Keratinocyte (primary cell): ENCODE results near the gene TMEM100.

Source experiments
- EZH2 ChIP-seq: IDR thresholded peaks from one replicate; pipeline ENCODE4 v1.6.1; 2012; ENCODE audit warnings: inconsistent platforms, mild to moderate bottlenecking, low read length, moderate library complexity
- TF ChIP-seq, protein P1 (sequence below), 3 experiments: IDR thresholded peaks in 1 of 3; conservative IDR thresholded peaks in 1 of 3; optimal IDR thresholded peaks in 1 of 3; 2 replicates in 2 of 3; 3 replicates in 1 of 3; pipeline versions ENCODE3 to v1.5.1; 2011; ENCODE audit warnings: low read length in 3 of 3, mild to moderate bottlenecking in 3 of 3, moderate library complexity in 2 of 3, control low read depth in 1 of 3, inconsistent platforms in 1 of 3; ENCODE audit not compliant: insufficient read depth in 2 of 3; ENCODE audit errors: extremely low read depth in 1 of 3

GRCh38 chr17:55765472-55765871 lies 42.8 kb upstream of the TMEM100 start:
- TF ChIP-seq, protein P1, sequence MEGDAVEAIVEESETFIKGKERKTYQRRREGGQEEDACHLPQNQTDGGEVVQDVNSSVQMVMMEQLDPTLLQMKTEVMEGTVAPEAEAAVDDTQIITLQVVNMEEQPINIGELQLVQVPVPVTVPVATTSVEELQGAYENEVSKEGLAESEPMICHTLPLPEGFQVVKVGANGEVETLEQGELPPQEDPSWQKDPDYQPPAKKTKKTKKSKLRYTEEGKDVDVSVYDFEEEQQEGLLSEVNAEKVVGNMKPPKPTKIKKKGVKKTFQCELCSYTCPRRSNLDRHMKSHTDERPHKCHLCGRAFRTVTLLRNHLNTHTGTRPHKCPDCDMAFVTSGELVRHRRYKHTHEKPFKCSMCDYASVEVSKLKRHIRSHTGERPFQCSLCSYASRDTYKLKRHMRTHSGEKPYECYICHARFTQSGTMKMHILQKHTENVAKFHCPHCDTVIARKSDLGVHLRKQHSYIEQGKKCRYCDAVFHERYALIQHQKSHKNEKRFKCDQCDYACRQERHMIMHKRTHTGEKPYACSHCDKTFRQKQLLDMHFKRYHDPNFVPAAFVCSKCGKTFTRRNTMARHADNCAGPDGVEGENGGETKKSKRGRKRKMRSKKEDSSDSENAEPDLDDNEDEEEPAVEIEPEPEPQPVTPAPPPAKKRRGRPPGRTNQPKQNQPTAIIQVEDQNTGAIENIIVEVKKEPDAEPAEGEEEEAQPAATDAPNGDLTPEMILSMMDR (optimal IDR thresholded peaks at IDR 0.05 in 1 of 3, IDR thresholded peaks at IDR 0.05 in 1 of 3, conservative IDR thresholded peaks at IDR 0.05 in 1 of 3; ENCODE audit: extremely low read depth in 1 of 3, insufficient read depth in 2 of 3, low read length in 3 of 3): no peak
- no peak for TF ChIP-seq EZH2
